Muscle layer of colon (tissue), 2 donors: ENCODE data around the gene UCN2.
"Not testable (repeated sequence)": the region's sequence is repeated elsewhere in the genome, so short reads cannot be mapped to it uniquely, and the experiment has no call there.

Experiments used
- H3K27ac ChIP-seq: one replicate; pipeline ENCODE4 v1.7.0; 2013; ENCODE audit warnings: low read depth, mild to moderate bottlenecking, low read length, moderate library complexity
- H3K27me3 ChIP-seq, 2 donors: one replicate each; pipeline ENCODE4 v1.7.0; 2013; ENCODE audit warnings: low read length in 2 of 2, mild to moderate bottlenecking in 2 of 2; ENCODE audit not compliant: insufficient read depth in 2 of 2, control insufficient read depth in 1 of 2
- H3K36me3 ChIP-seq: one replicate; pipeline ENCODE4 v1.7.0; 2013; ENCODE audit warnings: mild to moderate bottlenecking, low read length; ENCODE audit not compliant: insufficient read depth
- H3K4me1 ChIP-seq: one replicate; pipeline ENCODE4 v1.7.0; 2013; ENCODE audit warnings: mild to moderate bottlenecking, low read length; ENCODE audit not compliant: insufficient read depth
- H3K4me3 ChIP-seq, 2 donors: one replicate each; pipeline ENCODE4 v1.7.0; 2013; ENCODE audit warnings: low read length in 2 of 2, low read depth in 1 of 2, mild to moderate bottlenecking in 1 of 2, moderate library complexity in 1 of 2
- H3K9ac ChIP-seq: one replicate; pipeline ENCODE4 v1.7.0; 2013; ENCODE audit warnings: low read length
- H3K9me3 ChIP-seq: one replicate; pipeline ENCODE4 v1.7.0; 2013; ENCODE audit warnings: mild to moderate bottlenecking, low read length
- donor health status: abdominal sarcoma.
- donor health status: Adenocarcinoma of cecum.

UCN2 gene

DNA sequence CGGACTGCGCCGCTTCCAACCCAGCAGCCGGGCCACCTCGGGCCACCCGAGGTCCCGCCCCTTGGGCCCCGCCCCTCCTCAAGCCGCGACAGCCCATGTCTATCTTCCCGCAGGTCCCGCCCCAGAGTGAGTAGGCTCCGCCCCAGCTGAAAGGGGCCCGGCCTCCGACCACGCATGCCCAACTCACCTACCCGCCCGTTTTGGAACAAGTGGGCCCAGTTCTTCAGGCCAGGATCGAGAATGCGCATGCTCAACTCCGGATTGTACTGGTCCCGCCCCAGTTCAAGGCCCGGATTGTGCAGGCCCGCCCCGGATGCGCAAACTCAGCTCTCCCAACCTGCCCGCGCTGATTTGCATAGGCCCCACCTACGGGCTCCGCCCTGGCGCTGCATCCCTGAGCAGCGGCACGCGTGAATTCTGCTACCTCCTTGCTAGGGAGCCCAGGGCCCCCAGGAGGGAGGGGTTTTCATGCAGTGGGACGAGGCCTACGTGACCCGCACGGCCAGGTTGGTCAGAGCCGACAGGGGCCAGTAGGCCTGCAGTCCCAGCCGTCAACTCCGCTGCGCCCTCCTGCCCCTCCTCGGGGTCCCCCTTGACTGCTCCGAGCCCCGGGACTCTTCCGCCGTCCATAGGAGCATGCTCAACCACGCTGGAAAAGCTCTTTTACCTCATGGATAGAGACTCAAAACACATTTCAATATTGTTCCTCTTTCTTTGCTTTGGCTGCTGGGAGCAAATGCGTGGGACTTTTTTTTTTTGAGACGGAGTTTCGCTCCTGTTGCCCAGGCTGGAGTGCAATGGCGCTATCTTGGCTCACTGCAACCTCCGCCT, 6.6 kb downstream of the UCN2 start, which contains the start of gene PFKFB4:
Gene PFKFB4 (minus strand): TSS at position 8 of the 831 bp plus-strand sequence. CDS start 26 bp downstream, outside the sequence.
- no peaks in the 10 kb centered on the region for H3K36me3 ChIP-seq

DNA sequence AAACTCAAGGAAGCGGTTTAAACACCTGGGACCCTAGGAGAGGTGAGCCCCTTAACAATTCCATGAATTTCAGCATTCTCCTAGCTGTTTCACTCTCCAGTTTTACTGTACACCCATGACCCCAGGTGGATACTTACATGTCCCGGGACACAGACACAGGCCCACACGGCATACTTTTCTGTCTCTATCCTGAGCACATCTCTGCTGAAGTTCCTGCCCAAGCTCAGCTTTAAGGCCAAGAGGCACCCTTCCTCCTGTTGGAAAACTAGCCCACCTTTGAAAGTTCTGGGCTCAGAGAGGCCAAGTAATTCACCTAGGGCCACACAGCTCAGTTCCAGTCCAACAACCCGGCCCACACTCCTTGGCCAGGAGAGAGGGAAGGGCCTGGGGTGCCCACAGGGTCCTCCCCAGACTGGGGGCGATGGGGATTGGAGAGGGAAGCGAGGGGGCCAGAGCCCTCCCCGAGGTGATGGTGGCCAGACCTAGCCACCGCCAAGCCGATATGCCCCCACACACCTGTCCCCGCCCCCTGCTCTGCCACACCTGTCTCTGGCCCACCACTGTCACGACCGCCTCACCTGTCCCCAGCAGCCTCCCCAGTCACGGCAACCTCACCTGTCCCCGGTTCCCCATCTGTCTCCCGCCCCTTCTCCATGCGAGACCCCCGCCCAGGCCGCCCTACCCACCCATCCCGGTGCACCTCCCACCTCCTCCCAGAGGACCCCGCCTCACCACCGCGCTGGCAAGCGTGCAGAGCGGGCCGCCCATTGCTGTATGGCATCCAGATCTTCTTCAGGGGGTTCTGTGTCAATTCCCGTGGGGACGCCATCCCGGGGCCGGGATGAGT, 7.4 kb downstream of the UCN2 start:
- H3K9ac ChIP-seq, result no peak overlapping the region
- H3K9me3 ChIP-seq, result no peaks in the 10 kb centered on the region
- peaks cover 19% of the 10 kb centered on the region for H3K4me1 ChIP-seq
- peak overlapping the region; percentile 48 to 53 for H3K4me3 ChIP-seq
- H3K27ac ChIP-seq, result peak overlapping the region; percentile 67
- no peaks in the 10 kb centered on the region for H3K36me3 ChIP-seq
- H3K27me3 ChIP-seq, result no peaks in the 10 kb centered on the region

More for the DNA sequence above, 6.6 kb downstream of the UCN2 start, which contains the start of gene PFKFB4:
- H3K4me3 ChIP-seq, result peak within 1 kb of the TSS; percentile 70 to 80
- peak within 1 kb of the TSS; percentile 81 for H3K27ac ChIP-seq
- no peaks in the 10 kb centered on the region for H3K27me3 ChIP-seq
- H3K9me3 ChIP-seq, result no peaks in the 10 kb centered on the region
- no peak within 1 kb of the TSS for H3K9ac ChIP-seq
- H3K4me1 ChIP-seq, result peaks cover 23% of the 10 kb centered on the region

GRCh38 chr3:48555231-48555948, 8.2 kb downstream of the UCN2 start:
- Histone ChIP-seq H3K9ac (no peak overlapping the region), H3K4me3 (no peak overlapping the region), H3K27me3 (no peaks in the 10 kb centered on the region), H3K9me3 (no peaks in the 10 kb centered on the region), H3K36me3 (no peaks in the 10 kb centered on the region), H3K4me1 (peaks cover 12% of the 10 kb centered on the region), H3K27ac (no peak overlapping the region)

- Histone ChIP-seq H3K36me3 (no peaks in the 10 kb centered on the region), H3K27ac (no peak overlapping the region), H3K27me3 (no peaks in the 10 kb centered on the region), H3K4me3 (no peak overlapping the region), H3K4me1 (no peaks in the 10 kb centered on the region), H3K9me3 (no peaks in the 10 kb centered on the region), H3K9ac (no peak overlapping the region)
Measured at GRCh38 chr3:48553886-48554845, 9.4 kb downstream of the UCN2 start.

DNA sequence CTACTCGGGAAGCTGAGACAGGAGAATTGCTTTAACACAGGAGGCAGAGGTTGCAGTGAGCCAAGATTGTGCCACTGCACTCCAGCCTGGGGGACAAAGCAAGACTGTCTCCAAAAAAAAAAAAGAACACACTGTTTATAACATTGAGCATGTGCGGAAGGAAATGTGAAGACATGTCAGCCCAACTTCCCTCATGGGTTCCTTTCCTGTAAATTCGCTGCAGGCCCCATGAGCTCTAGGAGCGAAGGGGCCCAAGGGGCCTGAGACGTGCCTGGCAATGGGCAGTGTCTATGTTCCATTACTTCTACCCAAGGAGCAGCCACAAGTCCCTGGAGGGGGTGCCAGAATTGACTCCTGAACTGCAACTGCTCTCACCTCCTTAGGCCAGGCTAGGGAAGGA, 10.2 kb downstream of the UCN2 start:
- Histone ChIP-seq H3K27me3 (no peaks in the 10 kb centered on the region), H3K27ac (no peak overlapping the region), H3K4me1 (peaks cover 6% of the 10 kb centered on the region), H3K9ac (no peak overlapping the region), H3K9me3 (no peaks in the 10 kb centered on the region), H3K36me3 (no peaks in the 10 kb centered on the region), H3K4me3 (no peak overlapping the region)

DNA sequence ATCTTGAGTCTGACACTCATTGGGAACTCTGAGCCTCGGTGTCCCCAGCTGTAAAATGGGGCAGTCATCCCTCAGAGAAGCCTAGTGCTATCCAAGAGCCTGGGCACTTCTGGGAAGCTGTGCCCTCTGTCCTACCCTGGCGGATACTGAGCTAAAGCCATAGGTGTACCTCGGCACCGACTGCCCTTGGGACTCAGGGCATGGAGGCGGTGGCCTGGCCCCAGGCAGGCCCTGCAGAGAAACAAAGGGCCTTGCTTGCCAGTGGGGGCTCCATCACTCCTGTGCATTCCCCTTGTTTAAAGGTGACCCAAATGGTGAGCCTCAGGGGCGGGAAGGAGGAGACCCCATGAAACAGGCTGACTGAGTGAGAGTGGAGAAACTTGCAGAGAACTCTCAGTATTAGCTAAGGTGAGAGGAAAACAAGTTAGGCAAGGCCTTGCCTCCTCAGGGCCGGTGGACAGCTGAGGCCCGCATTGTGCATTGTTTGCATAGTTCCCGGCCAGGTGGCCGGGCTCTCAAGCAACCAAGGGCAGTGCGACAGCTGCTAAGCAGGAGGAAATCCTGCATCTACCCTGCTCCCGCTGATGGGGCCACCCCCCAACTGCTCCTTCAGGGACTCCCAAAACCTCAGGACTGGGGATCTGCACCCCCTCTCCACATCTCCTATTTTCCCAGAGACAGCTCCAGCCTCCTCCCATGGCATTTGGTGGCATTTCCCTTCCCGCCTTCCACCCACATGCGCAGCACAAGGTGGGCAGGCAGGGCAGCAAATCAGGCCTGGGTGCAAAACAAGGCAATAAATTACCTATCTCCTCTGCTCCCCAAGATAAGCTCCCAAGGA, 11.2 kb downstream of the UCN2 start:
- no peak overlapping the region for H3K27ac ChIP-seq
- no peak overlapping the region for H3K4me3 ChIP-seq
- no peaks in the 10 kb centered on the region for H3K9me3 ChIP-seq
- H3K27me3 ChIP-seq, result no peaks in the 10 kb centered on the region
- H3K9ac ChIP-seq, result no peak overlapping the region
- H3K36me3 ChIP-seq, result no peaks in the 10 kb centered on the region
- H3K4me1 ChIP-seq, result peaks cover 6% of the 10 kb centered on the region

- not testable (repeated sequence) for H3K36me3 ChIP-seq, H3K4me1 ChIP-seq, H3K9me3 ChIP-seq, H3K27me3 ChIP-seq, H3K9ac ChIP-seq, H3K27ac ChIP-seq, H3K4me3 ChIP-seq
Measured at GRCh38 chr3:48551651-48552050, 11.9 kb downstream of the UCN2 start.

DNA sequence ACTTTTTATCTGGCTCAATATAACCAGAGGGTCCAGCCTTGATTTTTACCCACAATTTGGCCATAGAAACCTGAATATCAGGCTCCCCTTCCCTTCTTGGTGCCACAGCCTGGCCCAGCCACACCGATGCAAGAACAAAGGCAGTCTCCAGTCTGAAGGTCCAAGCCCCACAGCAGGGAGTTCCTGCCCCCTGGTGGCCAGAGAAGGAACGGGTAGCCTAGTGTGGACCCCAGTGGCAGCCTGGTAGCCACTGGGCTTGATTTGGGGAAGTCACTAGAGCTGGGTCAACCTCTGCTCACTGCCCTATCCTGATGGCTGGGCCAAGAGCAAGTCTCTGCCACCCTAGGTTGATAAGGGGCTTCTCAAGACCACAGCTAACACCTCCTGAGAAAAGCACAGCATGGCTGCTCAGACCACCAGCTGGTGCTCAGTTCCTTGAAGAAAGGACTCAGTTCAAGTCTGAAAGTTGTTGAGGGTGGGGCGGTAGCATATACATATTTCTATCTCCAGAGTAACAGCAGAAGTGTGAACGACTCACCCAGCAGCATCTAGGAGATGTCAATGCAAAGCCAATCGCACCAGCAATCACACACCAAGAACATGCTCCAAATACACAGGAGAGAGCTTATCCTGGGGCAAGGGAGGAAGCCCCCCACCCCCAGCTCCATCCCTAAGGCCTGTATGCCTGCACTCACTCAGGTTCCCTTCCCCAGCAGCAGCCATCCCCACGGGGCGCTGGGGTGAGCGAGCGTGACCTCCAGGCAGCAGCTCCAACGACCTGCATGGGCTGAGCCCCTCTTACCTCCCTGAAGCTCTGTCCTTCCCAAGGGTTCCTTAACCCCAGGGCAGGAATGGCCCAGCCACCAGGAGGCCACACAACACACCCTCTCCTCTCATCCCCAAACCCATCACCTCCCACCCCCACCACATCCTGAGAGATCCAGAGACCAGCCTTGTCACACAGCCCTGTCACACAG, 14.6 kb downstream of the UCN2 start:
- Histone ChIP-seq H3K9me3 (no peaks in the 10 kb centered on the region), H3K27ac (no peak overlapping the region), H3K4me3 (no peak overlapping the region), H3K9ac (no peak overlapping the region), H3K36me3 (no peaks in the 10 kb centered on the region), H3K27me3 (no peaks in the 10 kb centered on the region), H3K4me1 (peaks cover 6% of the 10 kb centered on the region)

GRCh38 chr3:48548126-48548525, 15.5 kb downstream of the UCN2 start:
- Histone ChIP-seq H3K9me3 (no peaks in the 10 kb centered on the region), H3K4me3 (no peak overlapping the region), H3K27me3 (no peaks in the 10 kb centered on the region), H3K4me1 (peaks cover 6% of the 10 kb centered on the region), H3K9ac (no peak overlapping the region), H3K36me3 (no peaks in the 10 kb centered on the region), H3K27ac (no peak overlapping the region)
